ENCODE results near the gene MRPS15.
"Not testable (repeated sequence)": the region's sequence is repeated elsewhere in the genome, so short reads cannot be mapped to it uniquely, and the experiment has no call there.

The MRPS15 gene

GRCh38 chr1:36482724-36483388 is 18.7 kb upstream of the MRPS15 start, which contains the start of gene CSF3R:
Gene CSF3R, minus strand, starts transcription at chr1:36482913. Its CDS starts 3,417 bp downstream, at chr1:36479496.
- no peak for DNase-seq (ENCODE audit: low read depth)

GRCh38 chr1:36481771-36482723 is 17.9 kb upstream of the MRPS15 start:
- DNase-seq (ENCODE audit: low read depth): no peak

- no peak for DNase-seq (ENCODE audit: low read depth)
These were observed 16.9 kb upstream of the MRPS15 start for GRCh38 chr1:36481091-36481490.

- DNase-seq (ENCODE audit: low read depth): no peak
These were observed 16.0 kb upstream of the MRPS15 start for GRCh38 chr1:36480161-36480560.

GRCh38 chr1:36479505-36480051 is 15.4 kb upstream of the MRPS15 start:
- no peak for DNase-seq (ENCODE audit: low read depth)

- DNase-seq (ENCODE audit: low read depth): not testable (repeated sequence)
These were observed 13.4 kb upstream of the MRPS15 start for GRCh38 chr1:36477615-36478014.

- no peak for DNase-seq (ENCODE audit: low read depth)
These were observed 12.8 kb upstream of the MRPS15 start for GRCh38 chr1:36476945-36477344.

GRCh38 chr1:36475910-36476604 is 11.9 kb upstream of the MRPS15 start:
- no peak for DNase-seq (ENCODE audit: low read depth)

- DNase-seq (ENCODE audit: low read depth): no peak
These were observed 11.2 kb upstream of the MRPS15 start for GRCh38 chr1:36475341-36475740.

GRCh38 chr1:36472656-36473055 is 8.5 kb upstream of the MRPS15 start:
- DNase-seq (ENCODE audit: low read depth): no peak

GRCh38 chr1:36471830-36472641 is 7.9 kb upstream of the MRPS15 start:
- no peak for DNase-seq (ENCODE audit: low read depth)

GRCh38 chr1:36469163-36469562 is 5.0 kb upstream of the MRPS15 start:
- DNase-seq (ENCODE audit: low read depth): no peak

- DNase-seq (ENCODE audit: low read depth): no peak
These were observed 3.7 kb upstream of the MRPS15 start for GRCh38 chr1:36467700-36468455.

GRCh38 chr1:36467027-36467410 is 2.8 kb upstream of the MRPS15 start:
- DNase-seq (ENCODE audit: low read depth): no peak

- no peak for DNase-seq (ENCODE audit: low read depth)
These were observed 2.3 kb upstream of the MRPS15 start for GRCh38 chr1:36466370-36467026.

- no peak for DNase-seq (ENCODE audit: low read depth)
These were observed 1.7 kb upstream of the MRPS15 start for GRCh38 chr1:36465731-36466369.

GRCh38 chr1:36464605-36465393 is 615 bp upstream of the MRPS15 start:
- no peak for DNase-seq (ENCODE audit: low read depth)

- no peak for DNase-seq (ENCODE audit: low read depth)
These were observed 751 bp downstream of the MRPS15 start for GRCh38 chr1:36463463-36463802.

GRCh38 chr1:36458910-36459309 is 5.3 kb downstream of the MRPS15 start:
- no peak for DNase-seq (ENCODE audit: low read depth)

Data from activated T-helper 1 cell treated with Interleukin-2 at 50 U/mL for 16 hours (primary cell).